Stomach (tissue), 19 donors: ENCODE data around the gene RFPL2. TPM values are rescaled to one million over a fixed set of nuclear protein-coding genes. Genes with fewer than 3 reads are reported as not detected.

Source experiments
- DNase-seq, 2 donors: peaks; one replicate each; pipeline versions ENCODE4 v3.0.0 to v3.0.0-alpha.2; 2013 to 2019
- H3K27ac ChIP-seq, 5 donors: fragments of 200-600 bp in 4 of 5; sonication (generic) in 4 of 5; one replicate each; pipeline ENCODE4 v1.5.1; 2013 to 2019; ENCODE audit warnings: mild to moderate bottlenecking in 1 of 5, moderate library complexity in 1 of 5
- H3K27me3 ChIP-seq, 3 donors: fragments of 200-600 bp; sonication (generic); one replicate each; pipeline ENCODE4 v1.5.1; 2017 to 2019; ENCODE audit warnings: mixed run types in 1 of 3
- H3K36me3 ChIP-seq, 4 donors: fragments of 200-600 bp; sonication (generic); 1 replicate in 3 of 4; 2 replicates in 1 of 4; pipeline ENCODE4 v1.5.1; 2016 to 2019
- H3K4me1 ChIP-seq, 4 donors: fragments of 200-600 bp; sonication (generic); one replicate each; pipeline ENCODE4 v1.5.1; 2016 to 2019
- H3K4me3 ChIP-seq, 4 donors: fragments of 200-600 bp; sonication (generic) in 3 of 4; one replicate each; pipeline ENCODE4 v1.5.1; 2016 to 2019; ENCODE audit warnings: mild to moderate bottlenecking in 1 of 4
- H3K9me3 ChIP-seq, 4 donors: fragments of 200-600 bp; sonication (generic); one replicate each; pipeline ENCODE4 v1.5.1; 2016 to 2019
- CTCF ChIP-seq, 7 experiments: fragments of 450-650 bp in 4 of 7; fragments of 200-600 bp in 3 of 7; sonication (generic) in 3 of 7; IDR thresholded peaks; one replicate each; pipeline ENCODE4 v1.5.1; 2016 to 2019; ENCODE audit warnings: antibody characterized with exemption in 7 of 7, control low read depth in 2 of 7, mild to moderate bottlenecking in 1 of 7
- EP300 ChIP-seq: sonication (generic); formaldehyde crosslinking; IDR thresholded peaks from one replicate; pipeline ENCODE4 v1.6.1; 2017; ENCODE audit warnings: antibody characterized with exemption
- POLR2A ChIP-seq, 4 donors: fragments of 450-650 bp; IDR thresholded peaks; one replicate each; pipeline ENCODE4 v1.6.1; 2016; ENCODE audit warnings: antibody characterized with exemption in 4 of 4, control low read depth in 2 of 4, mild to moderate bottlenecking in 1 of 4, moderate library complexity in 1 of 4
- POLR2AphosphoS5 ChIP-seq, 3 donors: sonication (generic); formaldehyde crosslinking; IDR thresholded peaks; one replicate each; pipeline ENCODE4 v1.6.1; 2016; ENCODE audit warnings: antibody characterized with exemption in 3 of 3
- WGBS, 5 donors: extraction: QIAGEN DNeasy Blood & Tissue Kit in 3 of 5; methylation state at CpG; one replicate each; pipeline versions ENCODE4 v1.1.5 to v1.1.7; 2013 to 2018; 5-methylcytosine and 5-hydroxymethylcytosine counted together
- intact Hi-C: fragments of 100-400 bp; cut with DNase I; formaldehyde crosslinking; loops from one replicate; pipeline ENCODE4 v1.15.1; 2023; ENCODE audit warnings: low total_unique reads
- long read RNA-seq, 10 donors: transcript quantifications; one replicate each; lab custom pipeline, GENCODE V29; 2026
- polyA plus RNA-seq, 3 donors: library from polyadenylated mRNA; stranded (reverse); fragments of 200-250 nt; gene quantifications; one replicate each; pipeline ENCODE4 v1.2.3, GENCODE V29; 2013
- total RNA-seq, 5 donors: library from RNA; depleted of rRNA; stranded (reverse); fragments of >200 nt; gene quantifications; one replicate each; pipeline versions ENCODE4 v1.1.0 to v1.2.3, GENCODE V29; 2014 to 2016
- donor health status: healthy with polysubstance abuse.
- donor health status: Bipolar disorder and iron deficiency.
- donor health status: healthy.

Gene RFPL2
- total RNA-seq (not detected), polyA plus RNA-seq (not detected)
- long read RNA-seq, donor 1, result 0 reads
- long read RNA-seq, donor 2, result 0 reads
- long read RNA-seq, donor 3, result 0 reads
- long read RNA-seq, donor 4, result 0 reads
- long read RNA-seq, donor 5, result 0 reads
- long read RNA-seq, donor 6, result 0 reads
- long read RNA-seq, donor 7, result 0 reads
- long read RNA-seq, donor 8, result 0 reads
- long read RNA-seq, donor 9, result 0 reads
- long read RNA-seq, donor 10, result 0 reads

GRCh38 chr22:32204856-32205722 is at the start of gene RFPL2:
TSS of gene RFPL2 (minus strand) at chr22:32205073. CDS start at chr22:32202451, 2,622 bp downstream.
- intact Hi-C loops, result no loop called here
- H3K4me3 ChIP-seq, result peak within 1 kb of the TSS in 3 of 4 donors; percentile 4 to 22 (median 13)
- no peaks in the 10 kb centered on the region for H3K36me3 ChIP-seq
- peaks cover 12 to 52% (median 22%) of the 10 kb centered on the region in 3 donors for H3K27me3 ChIP-seq
- peaks cover 0 to 32% (median 14%) of the 10 kb centered on the region in 4 donors for H3K4me1 ChIP-seq
- no peaks in the 10 kb centered on the region for H3K9me3 ChIP-seq
- no peak for TF ChIP-seq POLR2AphosphoS5 (IDR thresholded peaks at IDR 0.05)
- TF ChIP-seq POLR2A (IDR thresholded peaks at IDR 0.05), result no peak
- TF ChIP-seq EP300, result no peak
- TF ChIP-seq CTCF (IDR thresholded peaks at IDR 0.05), result no peak
- peak in 1 of 2 donors; percentile 44 for DNase-seq
- H3K27ac ChIP-seq, result no peak within 1 kb of the TSS
- WGBS, 5 donors, result 63 to 79% (median 73%) methylated on average over 38 to 41 of the region's 41 CpGs

- no peak for DNase-seq
- H3K36me3 ChIP-seq, result no peaks in the 10 kb centered on the region
- no peaks in the 10 kb centered on the region for H3K9me3 ChIP-seq
- H3K27ac ChIP-seq, result no peak overlapping the region
- no peak overlapping the region for H3K4me3 ChIP-seq
- no peaks in the 10 kb centered on the region for H3K4me1 ChIP-seq
- H3K27me3 ChIP-seq, result peaks cover 0 to 19% (median 0%) of the 10 kb centered on the region in 3 donors
- intact Hi-C loops, result no loop called here
- 46 to 83% (median 61%) methylated on average over 1 of the region's 1 CpG for WGBS, 5 donors
- no peak for TF ChIP-seq POLR2A (IDR thresholded peaks at IDR 0.05)
- TF ChIP-seq POLR2AphosphoS5 (IDR thresholded peaks at IDR 0.05), result no peak
- TF ChIP-seq CTCF (IDR thresholded peaks at IDR 0.05), result no peak
- no peak for TF ChIP-seq EP300
These were observed 44.4 kb upstream of the RFPL2 start for GRCh38 chr22:32249231-32249630.

- Histone ChIP-seq H3K36me3 (no peaks in the 10 kb centered on the region), H3K4me1 (no peaks in the 10 kb centered on the region), H3K27ac (no peak overlapping the region), H3K4me3 (no peak overlapping the region), H3K9me3 (no peaks in the 10 kb centered on the region), H3K27me3 (peaks cover 0 to 19% (median 0%) of the 10 kb centered on the region in 3 donors)
- no peak for DNase-seq
- intact Hi-C loops, result no loop called here
- no peak for TF ChIP-seq CTCF (IDR thresholded peaks at IDR 0.05)
- TF ChIP-seq POLR2A (IDR thresholded peaks at IDR 0.05), result no peak
- TF ChIP-seq POLR2AphosphoS5 (IDR thresholded peaks at IDR 0.05), result no peak
- no peak for TF ChIP-seq EP300
- WGBS, 5 donors, result 21 to 48% (median 33%) methylated on average over 1 of the region's 1 CpG
These were observed 43.4 kb upstream of the RFPL2 start for GRCh38 chr22:32248276-32248675.

- intact Hi-C loops, result no loop called here
- Histone ChIP-seq H3K4me1 (no peaks in the 10 kb centered on the region), H3K9me3 (no peaks in the 10 kb centered on the region), H3K27me3 (peaks cover 0 to 19% (median 0%) of the 10 kb centered on the region in 3 donors), H3K4me3 (no peak overlapping the region), H3K36me3 (no peaks in the 10 kb centered on the region), H3K27ac (no peak overlapping the region)
- 72 to 82% (median 74%) methylated on average over 5 of the region's 5 CpGs for WGBS, 5 donors
- TF ChIP-seq POLR2AphosphoS5 (IDR thresholded peaks at IDR 0.05) (no peak), EP300 (no peak), POLR2A (IDR thresholded peaks at IDR 0.05) (no peak), CTCF (IDR thresholded peaks at IDR 0.05) (no peak)
- DNase-seq, result no peak
These were observed 41.3 kb upstream of the RFPL2 start for GRCh38 chr22:32246166-32246565.
